HEK293 (cell line): Measurements from ENCODE around the gene NPTXR.

Source experiments
- CTCF ChIA-PET: fragments of 350-600 bp; formaldehyde crosslinking; extraction: SDS; loops from one replicate; lab custom pipeline; 2021; ENCODE audit warnings: antibody characterized with exemption; lab: Yijun Ruan, JAX
- POLR2A ChIA-PET: fragments of 300-600 bp; formaldehyde crosslinking; extraction: SDS; loops from one replicate; lab custom pipeline; 2020; ENCODE audit warnings: antibody characterized with exemption, inconsistent platforms; lab: Yijun Ruan, JAX
- H3K27ac ChIP-seq: fragments of 200-500 bp; sonication (Bioruptor generic); 2 replicates; pipeline ENCODE4 v1.5.1; 2014; ENCODE audit warnings: low read depth, low read length, control low read depth, inconsistent platforms; ENCODE audit errors: extremely low read depth
- H3K36me3 ChIP-seq, 2 experiments: fragments of 200-500 bp in 1 of 2; sonication (Bioruptor generic) in 1 of 2; 1 replicate in 1 of 2; 2 replicates in 1 of 2; pipeline ENCODE4 v1.5.1; 2014 to 2017; ENCODE audit warnings: inconsistent platforms in 2 of 2, low read length in 2 of 2; ENCODE audit not compliant: control insufficient read depth in 2 of 2, insufficient read depth in 1 of 2
- H3K4me1 ChIP-seq: fragments of 200-500 bp; sonication (Bioruptor generic); 2 replicates; pipeline ENCODE4 v1.5.1; 2014; ENCODE audit warnings: mild to moderate bottlenecking, low read length, inconsistent platforms; ENCODE audit not compliant: control insufficient read depth, insufficient read depth
- H3K4me3 ChIP-seq: 2 replicates; pipeline ENCODE4 v1.5.1; 2011; ENCODE audit warnings: low read depth, mild to moderate bottlenecking, control low read depth, low read length, moderate library complexity
- H3K9me3 ChIP-seq: fragments of 200-500 bp; sonication (Bioruptor generic); 2 replicates; pipeline ENCODE4 v1.5.1; 2014; ENCODE audit warnings: low read depth, low read length, inconsistent platforms; ENCODE audit not compliant: control insufficient read depth, insufficient read depth
- GLIS2 ChIP-seq: fragments of 450-650 bp; formaldehyde crosslinking; IDR thresholded peaks from 2 replicates; pipeline ENCODE4 v1.5.1; 2016; ENCODE audit warnings: missing biosample characterization, missing genetic modification characterization
- HOXD13 ChIP-seq: sonication (generic); formaldehyde crosslinking; IDR thresholded peaks from 2 replicates; pipeline ENCODE4 v1.8.0; 2022; ENCODE audit warnings: missing genetic modification reagents, borderline replicate concordance
- KLF9 ChIP-seq: fragments of 450-650 bp; formaldehyde crosslinking; IDR thresholded peaks from 2 replicates; pipeline ENCODE4 v1.5.1; 2016; ENCODE audit warnings: missing biosample characterization, missing genetic modification characterization, low read depth
- MYNN ChIP-seq: fragments of 450-650 bp; formaldehyde crosslinking; IDR thresholded peaks from 2 replicates; pipeline ENCODE4 v1.5.1; 2016; ENCODE audit warnings: missing biosample characterization, missing genetic modification characterization, borderline replicate concordance
- SETDB1 ChIP-seq: IDR thresholded peaks from one replicate; pipeline ENCODE4 v1.6.1; 2017; ENCODE audit warnings: mild to moderate bottlenecking, low read length, moderate library complexity, mixed read lengths; ENCODE audit not compliant: insufficient read length
- SP2 ChIP-seq: fragments of 450-650 bp; formaldehyde crosslinking; IDR thresholded peaks from 2 replicates; pipeline ENCODE4 v1.5.1; 2016; ENCODE audit warnings: missing biosample characterization, missing genetic modification characterization
- ZBTB1 ChIP-seq: fragments of 450-650 bp; formaldehyde crosslinking; IDR thresholded peaks from 2 replicates; pipeline ENCODE4 v1.5.1; 2016; ENCODE audit warnings: missing biosample characterization, missing genetic modification characterization
- ZBTB8A ChIP-seq: fragments of 450-650 bp; formaldehyde crosslinking; IDR thresholded peaks from 2 replicates; pipeline ENCODE4 v1.5.1; 2016; ENCODE audit warnings: missing biosample characterization, missing genetic modification characterization
- ZFP69B ChIP-seq: fragments of 450-650 bp; formaldehyde crosslinking; IDR thresholded peaks from 2 replicates; pipeline ENCODE4 v1.5.1; 2016; ENCODE audit warnings: missing biosample characterization, missing genetic modification characterization
- ZNF10 ChIP-seq: fragments of 450-650 bp; formaldehyde crosslinking; IDR thresholded peaks from 2 replicates; pipeline ENCODE4 v1.5.1; 2017; ENCODE audit warnings: missing biosample characterization, missing genetic modification characterization
- ZNF121 ChIP-seq: fragments of 450-650 bp; formaldehyde crosslinking; IDR thresholded peaks from 2 replicates; pipeline ENCODE4 v1.5.1; 2016; ENCODE audit warnings: missing biosample characterization, missing genetic modification characterization
- ZNF175 ChIP-seq: fragments of 450-650 bp; formaldehyde crosslinking; IDR thresholded peaks from 2 replicates; pipeline ENCODE4 v1.5.1; 2016; ENCODE audit warnings: missing biosample characterization, missing genetic modification characterization
- ZNF202 ChIP-seq: fragments of 450-650 bp; formaldehyde crosslinking; IDR thresholded peaks from 2 replicates; pipeline ENCODE4 v1.5.1; 2016; ENCODE audit warnings: missing biosample characterization, missing genetic modification characterization, borderline replicate concordance
- ZNF324 ChIP-seq: fragments of 450-650 bp; formaldehyde crosslinking; IDR thresholded peaks from 2 replicates; pipeline ENCODE4 v1.5.1; 2016; ENCODE audit warnings: missing biosample characterization, missing genetic modification characterization
- ZNF37A ChIP-seq: fragments of 450-650 bp; IDR thresholded peaks from 2 replicates; pipeline ENCODE4 v1.5.1; 2018; ENCODE audit warnings: missing biosample characterization, missing genetic modification characterization
- ZNF391 ChIP-seq: fragments of 450-650 bp; formaldehyde crosslinking; IDR thresholded peaks from 2 replicates; pipeline ENCODE4 v1.5.1; 2016; ENCODE audit warnings: low read depth, missing biosample characterization, missing genetic modification characterization, borderline replicate concordance
- ZNF394 ChIP-seq: fragments of 450-650 bp; formaldehyde crosslinking; IDR thresholded peaks from 2 replicates; pipeline ENCODE4 v1.5.1; 2016; ENCODE audit warnings: missing biosample characterization, missing genetic modification characterization, mild to moderate bottlenecking, moderate library complexity, borderline replicate concordance
- ZNF585B ChIP-seq: fragments of 450-650 bp; formaldehyde crosslinking; IDR thresholded peaks from 2 replicates; pipeline ENCODE4 v1.5.1; 2016; ENCODE audit warnings: missing biosample characterization, missing genetic modification characterization
- ZNF639 ChIP-seq: fragments of 450-650 bp; formaldehyde crosslinking; IDR thresholded peaks from 2 replicates; pipeline ENCODE4 v1.5.1; 2016; ENCODE audit warnings: missing biosample characterization, missing genetic modification characterization
- ZNF670 ChIP-seq: fragments of 450-650 bp; formaldehyde crosslinking; IDR thresholded peaks from 2 replicates; pipeline ENCODE4 v1.5.1; 2016; ENCODE audit warnings: missing biosample characterization, missing genetic modification characterization, low read depth
- ZNF692 ChIP-seq: fragments of 450-650 bp; formaldehyde crosslinking; IDR thresholded peaks from 2 replicates; pipeline ENCODE4 v1.5.1; 2016; ENCODE audit warnings: missing biosample characterization, missing genetic modification characterization
- ZNF704 ChIP-seq: fragments of 450-650 bp; formaldehyde crosslinking; IDR thresholded peaks from 2 replicates; pipeline ENCODE4 v1.5.1; 2016; ENCODE audit warnings: missing biosample characterization, missing genetic modification characterization
- ZNF76 ChIP-seq: fragments of 450-650 bp; formaldehyde crosslinking; IDR thresholded peaks from 2 replicates; pipeline ENCODE4; 2016; ENCODE audit warnings: low read depth, missing biosample characterization, missing genetic modification characterization, borderline replicate concordance
- TF ChIP-seq, protein P1 (sequence below): fragments of 450-650 bp; formaldehyde crosslinking; IDR thresholded peaks from 2 replicates; pipeline ENCODE4 v1.5.1; 2016; ENCODE audit warnings: missing biosample characterization, missing genetic modification characterization
- TF ChIP-seq, protein P2 (sequence below): fragments of 450-650 bp; formaldehyde crosslinking; IDR thresholded peaks from 2 replicates; pipeline ENCODE4 v1.5.1; 2016; ENCODE audit warnings: missing biosample characterization, missing genetic modification characterization

The NPTXR gene

GRCh38 chr22:38863531-38864131, 19.8 kb upstream of the NPTXR start (continued):
- TF ChIP-seq ZNF10 (tag by site-specific recombination) (no peak), HOXD13 (CRISPR knock-in tag) (no peak), ZBTB8A (tag by site-specific recombination) (no peak), ZNF704 (tag by site-specific recombination) (no peak), ZNF121 (tag by site-specific recombination) (no peak), ZBTB1 (tag by site-specific recombination) (no peak), ZNF670 (tag by site-specific recombination) (no peak), ZNF585B (tag by site-specific recombination) (no peak), ZNF76 (tag by site-specific recombination) (no peak), KLF9 (tag by site-specific recombination) (no peak), MYNN (tag by site-specific recombination) (no peak), ZNF639 (tag by site-specific recombination) (no peak)

GRCh38 chr22:38862375-38863329, 18.8 kb upstream of the NPTXR start:
- POLR2A ChIA-PET, result interaction anchor here (0.5 to 4.4 kb wide), 6 partner anchors 12 to 668 kb away, joined by 3 to 18 read pairs (median 4); no protein-coding TSS in a partner anchor
- Histone ChIP-seq H3K4me1 (no peaks in the 10 kb centered on the region), H3K27ac (no peak overlapping the region), H3K9me3 (no peaks in the 10 kb centered on the region), H3K36me3 (peaks cover 0 to 42% of the 10 kb centered on the region in 2 experiments; a peak in 2 of 3 replicates), H3K4me3 (no peak overlapping the region)
- TF ChIP-seq, protein P1, sequence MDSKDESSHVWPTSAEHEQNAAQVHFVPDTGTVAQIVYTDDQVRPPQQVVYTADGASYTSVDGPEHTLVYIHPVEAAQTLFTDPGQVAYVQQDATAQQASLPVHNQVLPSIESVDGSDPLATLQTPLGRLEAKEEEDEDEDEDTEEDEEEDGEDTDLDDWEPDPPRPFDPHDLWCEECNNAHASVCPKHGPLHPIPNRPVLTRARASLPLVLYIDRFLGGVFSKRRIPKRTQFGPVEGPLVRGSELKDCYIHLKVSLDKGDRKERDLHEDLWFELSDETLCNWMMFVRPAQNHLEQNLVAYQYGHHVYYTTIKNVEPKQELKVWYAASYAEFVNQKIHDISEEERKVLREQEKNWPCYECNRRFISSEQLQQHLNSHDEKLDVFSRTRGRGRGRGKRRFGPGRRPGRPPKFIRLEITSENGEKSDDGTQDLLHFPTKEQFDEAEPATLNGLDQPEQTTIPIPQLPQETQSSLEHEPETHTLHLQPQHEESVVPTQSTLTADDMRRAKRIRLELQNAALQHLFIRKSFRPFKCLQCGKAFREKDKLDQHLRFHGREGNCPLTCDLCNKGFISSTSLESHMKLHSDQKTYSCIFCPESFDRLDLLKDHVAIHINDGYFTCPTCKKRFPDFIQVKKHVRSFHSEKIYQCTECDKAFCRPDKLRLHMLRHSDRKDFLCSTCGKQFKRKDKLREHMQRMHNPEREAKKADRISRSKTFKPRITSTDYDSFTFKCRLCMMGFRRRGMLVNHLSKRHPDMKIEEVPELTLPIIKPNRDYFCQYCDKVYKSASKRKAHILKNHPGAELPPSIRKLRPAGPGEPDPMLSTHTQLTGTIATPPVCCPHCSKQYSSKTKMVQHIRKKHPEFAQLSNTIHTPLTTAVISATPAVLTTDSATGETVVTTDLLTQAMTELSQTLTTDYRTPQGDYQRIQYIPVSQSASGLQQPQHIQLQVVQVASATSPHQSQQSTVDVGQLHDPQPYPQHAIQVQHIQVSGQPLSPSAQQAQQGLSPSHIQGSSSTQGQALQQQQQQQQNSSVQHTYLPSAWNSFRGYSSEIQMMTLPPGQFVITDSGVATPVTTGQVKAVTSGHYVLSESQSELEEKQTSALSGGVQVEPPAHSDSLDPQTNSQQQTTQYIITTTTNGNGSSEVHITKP (tag by site-specific recombination), result no peak
- TF ChIP-seq, protein P2, sequence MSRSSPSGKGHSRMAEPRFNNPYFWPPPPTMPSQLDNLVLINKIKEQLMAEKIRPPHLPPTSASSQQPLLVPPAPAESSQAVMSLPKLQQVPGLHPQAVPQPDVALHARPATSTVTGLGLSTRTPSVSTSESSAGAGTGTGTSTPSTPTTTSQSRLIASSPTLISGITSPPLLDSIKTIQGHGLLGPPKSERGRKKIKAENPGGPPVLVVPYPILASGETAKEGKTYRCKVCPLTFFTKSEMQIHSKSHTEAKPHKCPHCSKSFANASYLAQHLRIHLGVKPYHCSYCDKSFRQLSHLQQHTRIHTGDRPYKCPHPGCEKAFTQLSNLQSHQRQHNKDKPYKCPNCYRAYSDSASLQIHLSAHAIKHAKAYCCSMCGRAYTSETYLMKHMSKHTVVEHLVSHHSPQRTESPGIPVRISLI (tag by site-specific recombination), result peak; percentile 89
- peak; percentile 21; the same call in 1 of the 2 replicates for TF ChIP-seq GLIS2
- peak; percentile 95 for TF ChIP-seq ZNF692 (tag by site-specific recombination)
- no peak for TF ChIP-seq ZNF202 (tag by site-specific recombination)
- TF ChIP-seq ZNF175 (tag by site-specific recombination), result no peak
- no peak for TF ChIP-seq SETDB1
- TF ChIP-seq ZNF37A (tag by site-specific recombination), result no peak
- peak; percentile 43; the same call in 1 of the 2 replicates for TF ChIP-seq ZNF394 (tag by site-specific recombination)
- peak; percentile 94 for TF ChIP-seq ZFP69B (tag by site-specific recombination)
- TF ChIP-seq ZBTB8A (tag by site-specific recombination), result peak; percentile 38
- TF ChIP-seq ZNF324 (tag by site-specific recombination), result no peak
- TF ChIP-seq ZNF391 (tag by site-specific recombination), result no peak
- peak; percentile 67 for TF ChIP-seq SP2 (tag by site-specific recombination)
- CTCF ChIA-PET, result interaction anchor here (1.2 to 3.5 kb wide), 3 partner anchors 93 to 140 kb away, joined by 3 to 17 read pairs (median 15); no protein-coding TSS in a partner anchor
